GM12873 (cell line): ENCODE results near the gene SMG9.

Experiments used
- CTCF ChIP-seq: IDR thresholded peaks from 2 replicates; pipeline ENCODE4 v1.5.1; 2012; ENCODE audit warnings: low read depth, mild to moderate bottlenecking, moderate library complexity, low read length, control low read depth; ENCODE audit not compliant: insufficient read depth; ENCODE audit errors: missing control alignments

Gene SMG9

GRCh38 chr19:43719378-43719868, 35.3 kb downstream of the SMG9 start:
- no peak for TF ChIP-seq CTCF

GRCh38 chr19:43718627-43719377, 36.0 kb downstream of the SMG9 start:
- no peak for TF ChIP-seq CTCF

- no peak for TF ChIP-seq CTCF
These were observed 39.0 kb downstream of the SMG9 start, which contains the start of gene IRGC for GRCh38 chr19:43715776-43716175. Gene IRGC (plus strand): TSS chr19:43716076. CDS start chr19:43718559, 2,483 bp downstream.

GRCh38 chr19:43713208-43713607, 41.6 kb downstream of the SMG9 start:
- no peak for TF ChIP-seq CTCF

- TF ChIP-seq CTCF, result no peak
These were observed 42.9 kb downstream of the SMG9 start for GRCh38 chr19:43711751-43712355.

GRCh38 chr19:43708716-43709115, 46.0 kb downstream of the SMG9 start:
- no peak for TF ChIP-seq CTCF

GRCh38 chr19:43707158-43707712, 47.5 kb downstream of the SMG9 start:
- TF ChIP-seq CTCF, result no peak
